Nephron progenitor cell (in vitro differentiated cells): ENCODE results near the gene FTO.

Experiments
- DNase-seq: peaks from one replicate; pipeline ENCODE4 v3.0.0; 2021
- H3K27ac Mint-ChIP-seq: 2 replicates; pipeline ENCODE4 v1.8.0; 2021; ENCODE audit warnings: mild to moderate bottlenecking, moderate library complexity, mixed read lengths
- H3K27me3 Mint-ChIP-seq: 2 replicates; pipeline ENCODE4 v1.8.0; 2021; ENCODE audit warnings: mild to moderate bottlenecking, low read depth, mixed read lengths; ENCODE audit not compliant: poor library complexity
- H3K36me3 Mint-ChIP-seq: 2 replicates; pipeline ENCODE4 v1.8.0; 2021; ENCODE audit warnings: low read depth, mixed read lengths
- H3K4me1 Mint-ChIP-seq: 2 replicates; pipeline ENCODE4 v1.8.0; 2021; ENCODE audit warnings: mixed read lengths
- H3K4me3 Mint-ChIP-seq: 2 replicates; pipeline ENCODE4 v1.8.0; 2021; ENCODE audit warnings: mild to moderate bottlenecking, moderate library complexity, mixed read lengths
- H3K9me3 Mint-ChIP-seq: 2 replicates; pipeline ENCODE4 v1.8.0; 2021; ENCODE audit warnings: mild to moderate bottlenecking, moderate library complexity, mixed read lengths
- CTCF ChIP-seq: fragments of 200-600 bp; sonication (generic); IDR thresholded peaks from 2 replicates; pipeline ENCODE4 v1.5.0; 2021; ENCODE audit warnings: antibody characterized with exemption

FTO gene

GRCh38 chr16:53995378-53995777, 291.4 kb downstream of the FTO start:
- H3K36me3 Mint-ChIP-seq = peaks cover 12% of the 10 kb centered on the region
- H3K4me1 Mint-ChIP-seq = peaks cover 76% of the 10 kb centered on the region

GRCh38 chr16:53996961-53997360, 293.0 kb downstream of the FTO start:
- Mint-ChIP-seq H3K4me1 (peaks cover 71% of the 10 kb centered on the region), H3K4me3 (no peak overlapping the region), H3K27me3 (peaks cover 15% of the 10 kb centered on the region), H3K27ac (no peak overlapping the region), H3K36me3 (peaks cover 12% of the 10 kb centered on the region), H3K9me3 (no peaks in the 10 kb centered on the region)
- no peak for DNase-seq
- TF ChIP-seq CTCF = no peak

More at GRCh38 chr16:53995378-53995777, 291.4 kb downstream of the FTO start:
- H3K4me3 Mint-ChIP-seq = no peak overlapping the region
- H3K27me3 Mint-ChIP-seq = peaks cover 15% of the 10 kb centered on the region
- no peaks in the 10 kb centered on the region for H3K9me3 Mint-ChIP-seq
- no peak overlapping the region for H3K27ac Mint-ChIP-seq
- TF ChIP-seq CTCF = no peak
- no peak for DNase-seq

- Mint-ChIP-seq H3K27me3 (peaks cover 15% of the 10 kb centered on the region), H3K9me3 (no peaks in the 10 kb centered on the region), H3K4me3 (no peak overlapping the region), H3K36me3 (peaks cover 17% of the 10 kb centered on the region), H3K4me1 (peaks cover 59% of the 10 kb centered on the region), H3K27ac (peak overlapping the region; percentile 51)
- DNase-seq = no peak
- no peak for TF ChIP-seq CTCF
These were observed 294.3 kb downstream of the FTO start for GRCh38 chr16:53998024-53998810.

- Mint-ChIP-seq H3K4me3 (peak overlapping the region; percentile 63), H3K4me1 (peaks cover 50% of the 10 kb centered on the region), H3K9me3 (no peaks in the 10 kb centered on the region), H3K27ac (peak overlapping the region; percentile 40), H3K36me3 (peaks cover 17% of the 10 kb centered on the region), H3K27me3 (peaks cover 15% of the 10 kb centered on the region)
- no peak for TF ChIP-seq CTCF
- no peak for DNase-seq
These were observed 295.1 kb downstream of the FTO start for GRCh38 chr16:53998966-53999522.

- H3K27me3 Mint-ChIP-seq = peaks cover 16% of the 10 kb centered on the region
- no peak overlapping the region for H3K4me3 Mint-ChIP-seq
- H3K36me3 Mint-ChIP-seq = peaks cover 17% of the 10 kb centered on the region
- no peak for TF ChIP-seq CTCF
- peaks cover 43% of the 10 kb centered on the region for H3K4me1 Mint-ChIP-seq
- no peak overlapping the region for H3K27ac Mint-ChIP-seq
- no peaks in the 10 kb centered on the region for H3K9me3 Mint-ChIP-seq
- no peak for DNase-seq
These were observed 295.9 kb downstream of the FTO start for GRCh38 chr16:53999841-54000240.

- Mint-ChIP-seq H3K27ac (no peak overlapping the region), H3K4me3 (no peak overlapping the region), H3K9me3 (no peaks in the 10 kb centered on the region), H3K4me1 (peaks cover 38% of the 10 kb centered on the region), H3K36me3 (peaks cover 17% of the 10 kb centered on the region), H3K27me3 (peaks cover 12% of the 10 kb centered on the region)
- no peak for TF ChIP-seq CTCF
- DNase-seq = no peak
These were observed 296.4 kb downstream of the FTO start for GRCh38 chr16:54000361-54000760.
